A549 (cell line): ENCODE data around the gene GNB1L.

ENCODE experiments used
- CHD4 ChIP-seq: fragments of 200-600 bp; sonication (generic); IDR thresholded peaks from 2 replicates; pipeline ENCODE4 v1.6.1; 2016; ENCODE audit warnings: antibody characterized with exemption, mild to moderate bottlenecking, borderline replicate concordance
- HDAC2 ChIP-seq: fragments of 200-600 bp; sonication (generic); IDR thresholded peaks from 2 replicates; pipeline ENCODE4 v1.6.1; 2016
- KDM5A ChIP-seq: fragments of 200-600 bp; sonication (generic); IDR thresholded peaks from 2 replicates; pipeline ENCODE4 v1.6.1; 2016; ENCODE audit warnings: antibody characterized with exemption, mild to moderate bottlenecking
- MYC ChIP-seq: IDR thresholded peaks from 2 replicates; pipeline ENCODE4 v1.6.1; 2012; ENCODE audit warnings: mild to moderate bottlenecking, inconsistent platforms, low read length, improper control_type of control experiment, borderline replicate concordance
- POLR2A ChIP-seq: IDR thresholded peaks from 2 replicates; pipeline ENCODE4 v1.6.1; 2012; ENCODE audit warnings: mild to moderate bottlenecking, low read length
- POLR2AphosphoS2 ChIP-seq: conservative IDR thresholded peaks from 2 replicates; pipeline ENCODE4 v1.6.1; 2012; ENCODE audit warnings: low read length, improper control_type of control experiment, inconsistent platforms
- RAD21 ChIP-seq, 2 experiments: fragments of >200 bp in 1 of 2; sonication (Bioruptor Twin) in 1 of 2; formaldehyde crosslinking in 1 of 2; IDR thresholded peaks in 1 of 2; conservative IDR thresholded peaks in 1 of 2; 2 replicates in 1 of 2; 3 replicates in 1 of 2; pipeline ENCODE4 v1.6.1; 2012 to 2018; ENCODE audit warnings: inconsistent platforms in 1 of 2
- TF ChIP-seq, protein P1 (sequence below): fragments of >200 bp; sonication (Bioruptor Twin); formaldehyde crosslinking; IDR thresholded peaks from 3 replicates; pipeline ENCODE4 v1.5.1; 2016
- TF ChIP-seq, protein P2 (sequence below): fragments of 450-650 bp; IDR thresholded peaks from 2 replicates; pipeline ENCODE4 v1.6.1; 2014; ENCODE audit warnings: antibody characterized with exemption
- TF ChIP-seq, protein P3 (sequence below): IDR thresholded peaks from 2 replicates; pipeline ENCODE4 v1.6.1; 2012

DNA sequence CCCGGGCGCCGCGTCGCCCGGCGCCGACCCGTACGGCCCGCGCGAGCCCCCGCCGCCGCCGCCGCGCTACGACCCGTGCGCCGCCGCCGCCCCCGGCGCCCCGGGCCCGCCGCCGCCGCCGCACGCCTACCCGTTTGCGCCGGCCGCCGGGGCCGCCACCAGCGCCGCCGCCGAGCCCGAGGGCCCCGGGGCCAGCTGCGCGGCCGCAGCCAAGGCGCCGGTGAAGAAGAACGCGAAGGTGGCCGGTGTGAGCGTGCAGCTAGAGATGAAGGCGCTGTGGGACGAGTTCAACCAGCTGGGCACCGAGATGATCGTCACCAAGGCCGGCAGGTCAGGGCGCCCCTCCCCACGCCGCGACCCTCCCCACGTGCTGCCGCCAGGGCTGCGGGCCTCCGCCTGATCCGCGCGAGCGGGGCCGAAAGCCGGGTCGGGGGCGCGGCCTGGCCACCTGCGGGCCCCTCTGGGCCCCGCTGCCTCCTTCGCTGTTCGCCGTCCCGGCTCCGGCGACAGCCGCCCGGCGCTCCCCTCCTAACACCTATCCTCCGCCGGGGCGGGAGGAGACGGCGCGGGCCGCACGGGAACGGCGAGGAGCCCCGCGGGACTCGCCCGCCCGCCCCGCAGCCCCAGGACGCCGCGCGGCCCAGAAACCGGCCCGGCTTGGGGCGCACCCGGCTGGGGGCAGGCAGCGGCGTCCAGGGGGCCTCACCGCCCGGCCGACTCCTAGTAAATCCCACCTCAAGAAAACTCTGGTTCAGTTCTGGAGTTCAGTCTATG is 93.5 kb downstream of the GNB1L start:
- TF ChIP-seq, protein P1, sequence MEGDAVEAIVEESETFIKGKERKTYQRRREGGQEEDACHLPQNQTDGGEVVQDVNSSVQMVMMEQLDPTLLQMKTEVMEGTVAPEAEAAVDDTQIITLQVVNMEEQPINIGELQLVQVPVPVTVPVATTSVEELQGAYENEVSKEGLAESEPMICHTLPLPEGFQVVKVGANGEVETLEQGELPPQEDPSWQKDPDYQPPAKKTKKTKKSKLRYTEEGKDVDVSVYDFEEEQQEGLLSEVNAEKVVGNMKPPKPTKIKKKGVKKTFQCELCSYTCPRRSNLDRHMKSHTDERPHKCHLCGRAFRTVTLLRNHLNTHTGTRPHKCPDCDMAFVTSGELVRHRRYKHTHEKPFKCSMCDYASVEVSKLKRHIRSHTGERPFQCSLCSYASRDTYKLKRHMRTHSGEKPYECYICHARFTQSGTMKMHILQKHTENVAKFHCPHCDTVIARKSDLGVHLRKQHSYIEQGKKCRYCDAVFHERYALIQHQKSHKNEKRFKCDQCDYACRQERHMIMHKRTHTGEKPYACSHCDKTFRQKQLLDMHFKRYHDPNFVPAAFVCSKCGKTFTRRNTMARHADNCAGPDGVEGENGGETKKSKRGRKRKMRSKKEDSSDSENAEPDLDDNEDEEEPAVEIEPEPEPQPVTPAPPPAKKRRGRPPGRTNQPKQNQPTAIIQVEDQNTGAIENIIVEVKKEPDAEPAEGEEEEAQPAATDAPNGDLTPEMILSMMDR, result no peak
- TF ChIP-seq RAD21 (conservative IDR thresholded peaks at IDR 0.05 in 1 of 2, IDR thresholded peaks at IDR 0.05 in 1 of 2), result no peak
- TF ChIP-seq CHD4, result no peak
- TF ChIP-seq, protein P2, sequence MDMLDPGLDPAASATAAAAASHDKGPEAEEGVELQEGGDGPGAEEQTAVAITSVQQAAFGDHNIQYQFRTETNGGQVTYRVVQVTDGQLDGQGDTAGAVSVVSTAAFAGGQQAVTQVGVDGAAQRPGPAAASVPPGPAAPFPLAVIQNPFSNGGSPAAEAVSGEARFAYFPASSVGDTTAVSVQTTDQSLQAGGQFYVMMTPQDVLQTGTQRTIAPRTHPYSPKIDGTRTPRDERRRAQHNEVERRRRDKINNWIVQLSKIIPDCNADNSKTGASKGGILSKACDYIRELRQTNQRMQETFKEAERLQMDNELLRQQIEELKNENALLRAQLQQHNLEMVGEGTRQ, result no peak
- TF ChIP-seq, protein P3, sequence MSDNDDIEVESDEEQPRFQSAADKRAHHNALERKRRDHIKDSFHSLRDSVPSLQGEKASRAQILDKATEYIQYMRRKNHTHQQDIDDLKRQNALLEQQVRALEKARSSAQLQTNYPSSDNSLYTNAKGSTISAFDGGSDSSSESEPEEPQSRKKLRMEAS, result no peak
- TF ChIP-seq POLR2A, result no peak
- no peak for TF ChIP-seq HDAC2
- no peak for TF ChIP-seq POLR2AphosphoS2
- TF ChIP-seq MYC, result no peak
- TF ChIP-seq KDM5A, result no peak
